Measurements from ENCODE around the gene ASB6.
"Not testable (repeated sequence)": the region's sequence is repeated elsewhere in the genome, so short reads cannot be mapped to it uniquely, and the experiment has no call there.

The ASB6 gene

GRCh38 chr9:129667850-129668249 is 25.9 kb upstream of the ASB6 start:
- no peak overlapping the region for H3K27ac ChIP-seq
- TF ChIP-seq, protein P1, sequence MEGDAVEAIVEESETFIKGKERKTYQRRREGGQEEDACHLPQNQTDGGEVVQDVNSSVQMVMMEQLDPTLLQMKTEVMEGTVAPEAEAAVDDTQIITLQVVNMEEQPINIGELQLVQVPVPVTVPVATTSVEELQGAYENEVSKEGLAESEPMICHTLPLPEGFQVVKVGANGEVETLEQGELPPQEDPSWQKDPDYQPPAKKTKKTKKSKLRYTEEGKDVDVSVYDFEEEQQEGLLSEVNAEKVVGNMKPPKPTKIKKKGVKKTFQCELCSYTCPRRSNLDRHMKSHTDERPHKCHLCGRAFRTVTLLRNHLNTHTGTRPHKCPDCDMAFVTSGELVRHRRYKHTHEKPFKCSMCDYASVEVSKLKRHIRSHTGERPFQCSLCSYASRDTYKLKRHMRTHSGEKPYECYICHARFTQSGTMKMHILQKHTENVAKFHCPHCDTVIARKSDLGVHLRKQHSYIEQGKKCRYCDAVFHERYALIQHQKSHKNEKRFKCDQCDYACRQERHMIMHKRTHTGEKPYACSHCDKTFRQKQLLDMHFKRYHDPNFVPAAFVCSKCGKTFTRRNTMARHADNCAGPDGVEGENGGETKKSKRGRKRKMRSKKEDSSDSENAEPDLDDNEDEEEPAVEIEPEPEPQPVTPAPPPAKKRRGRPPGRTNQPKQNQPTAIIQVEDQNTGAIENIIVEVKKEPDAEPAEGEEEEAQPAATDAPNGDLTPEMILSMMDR (IDR thresholded peaks at IDR 0.05) = no peak

GRCh38 chr9:129667378-129667777 is 25.4 kb upstream of the ASB6 start:
- TF ChIP-seq, protein P1 (IDR thresholded peaks at IDR 0.05) = no peak
- no peak for TF ChIP-seq ZFX (IDR thresholded peaks at IDR 0.05; ENCODE audit: borderline replicate concordance)
- no peak overlapping the region for H3K27ac ChIP-seq

- no peak overlapping the region for H3K27ac ChIP-seq
- TF ChIP-seq, protein P1 (IDR thresholded peaks at IDR 0.05) = no peak
- TF ChIP-seq ZFX (IDR thresholded peaks at IDR 0.05; ENCODE audit: borderline replicate concordance) = no peak
Observed at GRCh38 chr9:129666575-129666974, 24.6 kb upstream of the ASB6 start.

- H3K27ac ChIP-seq = no peak overlapping the region
Observed at GRCh38 chr9:129665814-129666520, 24.0 kb upstream of the ASB6 start.

DNA sequence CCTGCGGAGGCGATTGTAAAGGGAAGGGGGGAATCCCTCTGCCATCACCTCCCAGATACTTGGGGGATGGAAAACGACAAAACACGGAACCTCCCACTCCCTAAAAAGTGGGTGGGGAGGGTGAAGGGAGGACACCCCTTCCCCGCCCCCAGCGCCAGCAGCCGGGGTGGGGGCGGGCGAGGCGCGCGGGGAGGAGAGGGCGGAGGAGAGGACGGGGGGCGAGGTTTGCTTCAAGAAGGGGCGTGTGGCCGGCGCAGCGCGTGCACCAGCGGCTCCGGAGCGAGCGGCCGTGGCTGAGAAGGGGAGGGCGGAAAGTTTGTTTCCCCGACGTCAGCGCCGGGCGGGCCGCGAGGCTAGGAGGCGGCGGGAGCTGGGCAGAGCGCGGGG is 23.4 kb upstream of the ASB6 start, which contains the start of gene PRRX2:
TSS of gene PRRX2 (plus strand) at position 259 of the 387 bp plus-strand sequence. CDS start 221 bp downstream, outside the sequence.
- TF ChIP-seq, protein P1 (IDR thresholded peaks at IDR 0.05) = no peak
- no peak for TF ChIP-seq ZFX (IDR thresholded peaks at IDR 0.05; ENCODE audit: borderline replicate concordance)

More at GRCh38 chr9:129665814-129666520, 24.0 kb upstream of the ASB6 start:
- TF ChIP-seq, protein P1 (IDR thresholded peaks at IDR 0.05) = no peak
- no peak for TF ChIP-seq ZFX (IDR thresholded peaks at IDR 0.05; ENCODE audit: borderline replicate concordance)

DNA sequence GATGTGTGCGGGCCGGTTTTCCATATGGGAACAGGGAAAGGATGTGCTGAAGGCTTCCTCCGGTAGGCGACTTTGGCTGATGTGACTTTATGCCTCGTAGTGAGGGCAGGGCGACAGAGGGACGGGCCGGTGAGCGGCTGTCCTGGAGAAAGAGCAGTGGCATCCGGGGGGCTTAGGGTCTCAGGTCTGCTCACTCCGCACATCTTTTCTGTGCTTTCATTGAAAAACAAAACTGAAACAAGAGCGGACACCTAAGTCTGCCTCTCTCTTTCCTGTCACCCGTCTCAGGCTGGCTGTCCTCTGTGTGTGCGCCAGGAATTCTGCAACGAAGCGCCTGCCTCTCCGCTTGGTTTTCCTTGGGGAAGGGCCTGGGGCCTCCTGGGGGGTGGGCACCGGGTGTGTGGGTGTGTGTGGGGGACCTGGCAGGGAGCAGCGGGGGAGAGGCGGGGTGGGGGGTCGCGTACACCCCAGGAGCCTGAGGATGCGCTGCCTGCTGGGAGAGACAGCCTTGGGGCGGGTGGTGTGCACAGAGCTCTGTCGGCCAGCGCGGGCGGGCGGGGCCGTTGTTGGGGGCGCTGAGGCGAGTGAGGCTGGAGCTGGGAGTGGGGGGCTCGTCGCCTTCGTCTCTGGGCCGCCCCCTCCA is 22.9 kb upstream of the ASB6 start:
- TF ChIP-seq, protein P1 (IDR thresholded peaks at IDR 0.05) = no peak
- no peak for TF ChIP-seq ZFX (IDR thresholded peaks at IDR 0.05; ENCODE audit: borderline replicate concordance)
- H3K27ac ChIP-seq = no peak overlapping the region

More for the DNA sequence above, 23.4 kb upstream of the ASB6 start, which contains the start of gene PRRX2:
- no peak within 1 kb of the TSS for H3K27ac ChIP-seq

- not testable (repeated sequence) for H3K27ac ChIP-seq
Observed at GRCh38 chr9:129662239-129662638, 20.3 kb upstream of the ASB6 start.

Measured in 22Rv1 (cell line).